ENCODE measurements around the gene NRCAM. TPM values are rescaled to one million over a fixed set of nuclear protein-coding genes. Genes with fewer than 3 reads are reported as not detected.

Gene NRCAM
- total RNA-seq, 1 donor from 2014 or later, result 11.0 TPM

- DNase-seq (ENCODE audit: low read depth), result no peak
- TF ChIP-seq CTCF (conservative IDR thresholded peaks at IDR 0.05; ENCODE audit: low read depth, low read length), result no peak
- no peak overlapping the region for H3K4me3 ChIP-seq (ENCODE audit: low read depth, low read length)
Observed at GRCh38 chr7:108171164-108171563, 285.1 kb downstream of the NRCAM start.

- no peak for TF ChIP-seq CTCF (conservative IDR thresholded peaks at IDR 0.05; ENCODE audit: low read depth, low read length)
- no peak overlapping the region for H3K4me3 ChIP-seq (ENCODE audit: low read depth, low read length)
- no peak for DNase-seq (ENCODE audit: low read depth)
Observed at GRCh38 chr7:108170251-108170650, 286.0 kb downstream of the NRCAM start.

GRCh38 chr7:108167460-108167859, 288.8 kb downstream of the NRCAM start:
- no peak for TF ChIP-seq CTCF (conservative IDR thresholded peaks at IDR 0.05; ENCODE audit: low read depth, low read length)
- no peak for DNase-seq (ENCODE audit: low read depth)

GRCh38 chr7:108166687-108167086, 289.5 kb downstream of the NRCAM start:
- DNase-seq (ENCODE audit: low read depth), result no peak
- no peak for TF ChIP-seq CTCF (conservative IDR thresholded peaks at IDR 0.05; ENCODE audit: low read depth, low read length)
- H3K4me3 ChIP-seq (ENCODE audit: low read depth, low read length), result no peak overlapping the region

More at GRCh38 chr7:108167460-108167859, 288.8 kb downstream of the NRCAM start:
- H3K4me3 ChIP-seq (ENCODE audit: low read depth, low read length), result no peak overlapping the region

GRCh38 chr7:108165723-108166122, 290.5 kb downstream of the NRCAM start:
- DNase-seq (ENCODE audit: low read depth), result no peak
- H3K4me3 ChIP-seq (ENCODE audit: low read depth, low read length), result no peak overlapping the region
- TF ChIP-seq CTCF (conservative IDR thresholded peaks at IDR 0.05; ENCODE audit: low read depth, low read length), result no peak

GRCh38 chr7:108164946-108165345, 291.3 kb downstream of the NRCAM start:
- DNase-seq (ENCODE audit: low read depth), result no peak
- TF ChIP-seq CTCF (conservative IDR thresholded peaks at IDR 0.05; ENCODE audit: low read depth, low read length), result peak; percentile 5

GRCh38 chr7:108164342-108164741, 291.9 kb downstream of the NRCAM start:
- no peak overlapping the region for H3K4me3 ChIP-seq (ENCODE audit: low read depth, low read length)
- no peak for TF ChIP-seq CTCF (conservative IDR thresholded peaks at IDR 0.05; ENCODE audit: low read depth, low read length)
- DNase-seq (ENCODE audit: low read depth), result no peak

More at GRCh38 chr7:108164946-108165345, 291.3 kb downstream of the NRCAM start:
- H3K4me3 ChIP-seq (ENCODE audit: low read depth, low read length), result no peak overlapping the region

Measured in epithelial cell of proximal tubule (primary cell).